GM11168 (cell line): ENCODE measurements around the gene ANKRD53.
"Not testable (repeated sequence)": the region's sequence is repeated elsewhere in the genome, so short reads cannot be mapped to it uniquely, and the experiment has no call there.

Source experiments
- in situ Hi-C: fragments of 300-500 bp; cut with MboI; formaldehyde crosslinking; loops from one replicate; pipeline ENCODE4 v1.12.0; 2022; ENCODE audit warnings: low sequenced_read_pairs; ENCODE audit not compliant: unreplicated experiment

ANKRD53 gene

DNA sequence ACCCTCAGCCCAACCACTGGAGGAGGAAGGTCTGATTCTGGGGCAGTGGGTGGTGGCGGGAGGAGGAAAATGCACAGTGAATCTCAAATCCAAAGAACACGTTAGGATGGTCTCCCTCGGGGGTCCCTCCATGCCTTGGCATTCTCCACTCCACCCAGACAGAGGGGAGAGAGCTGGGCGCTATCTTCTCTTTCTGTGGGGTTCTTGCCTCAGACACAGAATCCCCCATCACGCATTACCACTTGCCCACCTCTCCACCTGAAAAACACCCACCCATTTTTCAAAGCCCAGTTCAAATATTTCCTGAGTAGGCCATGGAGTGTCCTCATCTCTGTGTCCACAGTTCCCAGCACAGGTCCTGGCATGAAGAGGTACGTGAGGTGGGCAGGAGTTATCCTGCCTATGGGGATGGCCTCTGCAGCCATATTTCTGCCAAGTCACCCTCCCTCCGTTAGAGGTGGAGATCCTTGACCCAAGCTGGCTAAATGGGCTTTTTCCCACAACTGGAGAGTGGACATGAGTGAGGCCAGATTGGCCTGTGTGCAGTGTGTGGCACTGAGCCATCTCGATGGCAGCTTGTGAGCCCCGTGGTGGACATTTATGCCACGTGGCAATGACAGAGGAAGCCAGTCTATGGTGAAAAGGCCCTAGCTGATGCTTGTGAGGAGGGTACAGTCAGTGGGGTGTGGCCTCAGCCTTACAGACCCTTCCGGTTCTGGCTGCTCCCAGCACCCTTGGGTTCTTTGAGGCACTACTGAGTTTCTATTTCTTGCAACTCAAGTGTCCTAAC, 25.7 kb downstream of the ANKRD53 start:
- in situ Hi-C loops, result no loop called here

DNA sequence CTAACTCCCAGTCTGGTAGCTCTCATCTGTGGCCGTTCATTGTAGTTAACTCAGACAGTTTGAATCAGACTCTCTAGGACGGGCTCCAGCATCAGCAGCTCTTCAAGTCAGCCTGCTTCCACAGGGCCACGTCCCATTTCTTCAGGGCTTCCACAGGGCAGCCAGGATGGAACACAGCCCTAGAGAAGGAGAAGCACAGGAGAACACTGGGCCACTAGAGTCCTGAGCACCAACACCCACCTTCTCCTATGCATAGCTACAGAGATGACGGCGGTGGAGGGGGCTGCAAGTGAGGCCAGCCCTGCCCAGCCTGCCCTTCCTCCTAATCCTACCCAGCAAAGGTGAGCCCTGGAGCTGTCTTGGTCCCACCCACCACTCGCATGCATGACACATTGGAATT, 26.4 kb downstream of the ANKRD53 start:
- in situ Hi-C loops, result no loop called here

DNA sequence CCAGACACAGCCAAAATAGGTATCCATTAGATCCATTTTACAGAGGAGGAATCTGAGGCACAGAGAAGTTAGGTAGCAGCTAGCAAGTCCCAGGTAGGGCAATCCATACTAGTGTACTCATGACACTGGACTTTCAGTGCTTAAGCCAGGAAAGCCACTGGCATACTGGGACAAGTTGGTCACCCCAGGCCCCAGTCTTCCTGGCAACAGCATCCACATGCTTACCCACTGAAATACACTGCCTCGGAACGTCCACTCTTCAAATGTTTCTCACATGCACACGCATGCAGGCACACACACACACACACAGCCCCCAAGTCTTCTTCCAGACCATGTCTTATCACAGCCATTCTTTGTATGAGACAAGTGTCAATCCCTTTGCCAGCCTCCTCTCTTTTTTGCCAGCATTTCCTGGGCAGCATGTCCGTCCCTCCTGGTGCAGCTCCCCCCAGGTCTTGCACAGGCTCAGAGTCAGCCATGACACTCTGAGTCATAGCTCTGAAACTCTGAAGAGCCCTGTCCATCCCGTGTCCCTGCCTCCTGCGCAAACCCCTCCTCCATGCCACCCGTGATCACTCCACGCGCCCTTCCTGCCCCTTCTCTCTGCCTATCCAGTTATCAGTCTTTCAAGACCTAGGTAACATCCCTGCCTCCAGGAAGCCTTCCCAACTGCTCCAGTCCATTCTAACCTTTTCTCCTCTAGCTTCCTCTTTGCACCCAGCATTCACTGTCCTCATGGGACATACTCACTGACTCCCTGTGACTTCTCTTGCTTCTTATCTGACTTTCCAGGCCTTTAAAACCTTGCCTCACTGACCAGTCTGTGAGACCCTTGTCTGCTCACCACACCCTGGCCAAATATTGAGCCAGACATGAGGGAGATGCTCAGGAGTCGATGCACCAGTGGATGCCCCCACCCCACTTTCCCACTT, 27.1 kb downstream of the ANKRD53 start:
- in situ Hi-C loops, result no loop called here

DNA sequence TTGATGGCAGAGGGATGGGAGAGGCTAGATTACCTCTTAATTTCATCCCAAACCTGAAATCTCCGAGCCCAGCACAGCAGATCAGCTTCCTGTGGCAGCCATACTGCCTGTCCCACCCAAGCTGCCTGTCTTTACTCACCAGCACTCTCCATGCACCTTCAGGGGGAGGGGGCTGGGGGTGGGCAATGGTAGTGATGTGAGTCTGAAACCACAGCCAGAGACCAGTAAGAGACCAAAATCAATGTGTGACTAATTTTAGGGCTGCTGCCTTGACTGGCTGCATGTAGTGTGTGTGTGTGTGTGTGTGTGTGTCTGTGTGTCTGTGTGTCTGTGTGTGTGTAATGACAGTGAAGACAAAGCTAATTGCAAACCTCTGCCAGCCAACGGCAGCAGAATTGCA, 27.9 kb downstream of the ANKRD53 start:
- in situ Hi-C loops, result no loop called here

DNA sequence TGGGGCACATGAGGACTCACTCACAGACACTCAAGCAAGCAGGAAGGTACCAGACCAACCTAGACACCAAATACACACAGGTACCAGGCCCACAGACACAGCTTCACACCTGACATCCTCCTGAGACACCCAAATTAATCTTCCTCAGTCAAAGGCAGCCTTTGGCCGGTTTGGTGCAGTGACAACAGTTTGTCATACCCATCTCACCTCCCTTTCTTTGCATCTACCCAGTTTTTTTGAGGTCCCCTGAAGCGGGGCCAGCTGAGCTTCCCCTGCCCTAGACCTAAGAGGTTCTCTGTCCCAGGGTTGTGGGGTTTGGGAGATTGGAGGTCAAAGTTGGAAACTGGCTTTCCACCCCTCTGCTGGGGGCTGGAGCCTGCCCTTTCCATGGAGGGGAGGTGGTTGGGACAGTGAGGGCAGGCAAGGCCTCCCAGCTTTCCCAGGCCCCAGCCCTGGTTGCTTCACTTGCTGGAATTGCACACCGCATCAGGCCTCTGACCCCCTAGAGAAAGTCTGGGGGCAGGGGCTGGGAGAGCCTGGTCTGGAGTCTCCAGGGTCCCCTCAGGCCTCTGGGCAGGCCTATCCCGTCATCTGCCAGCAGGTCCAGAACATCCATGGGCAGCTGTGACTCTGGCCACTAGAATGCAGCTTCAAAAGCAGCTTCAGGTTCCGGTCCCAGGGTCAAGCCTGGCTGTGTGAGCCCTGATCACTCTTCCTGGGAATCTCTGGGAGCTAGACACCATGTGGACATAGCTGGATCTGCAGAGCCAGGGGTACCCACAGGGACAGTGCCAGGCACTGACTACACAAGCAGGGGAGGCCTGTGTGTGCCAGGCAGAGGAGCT, 28.7 kb downstream of the ANKRD53 start:
- in situ Hi-C loops, result no loop called here

DNA sequence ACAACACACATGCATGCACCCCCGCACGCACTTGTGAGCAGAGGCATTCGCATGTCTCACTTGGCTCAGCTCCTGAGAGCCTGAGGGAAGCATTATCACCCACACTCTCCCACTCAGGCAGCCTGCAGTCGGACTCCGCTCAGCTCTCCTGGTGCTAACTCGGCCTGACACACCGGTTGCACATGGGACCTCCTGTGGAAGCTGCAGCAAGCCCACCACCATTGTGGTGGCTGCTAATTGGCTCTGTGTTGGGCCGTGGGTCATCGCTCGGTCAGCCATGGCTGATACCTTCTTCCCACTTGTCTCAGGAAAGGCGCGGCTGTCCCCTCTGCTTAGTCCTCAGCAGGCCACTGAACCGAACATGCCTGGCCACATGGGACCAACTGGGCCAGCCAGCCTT, 29.9 kb downstream of the ANKRD53 start:
- in situ Hi-C loops, result no loop called here

DNA sequence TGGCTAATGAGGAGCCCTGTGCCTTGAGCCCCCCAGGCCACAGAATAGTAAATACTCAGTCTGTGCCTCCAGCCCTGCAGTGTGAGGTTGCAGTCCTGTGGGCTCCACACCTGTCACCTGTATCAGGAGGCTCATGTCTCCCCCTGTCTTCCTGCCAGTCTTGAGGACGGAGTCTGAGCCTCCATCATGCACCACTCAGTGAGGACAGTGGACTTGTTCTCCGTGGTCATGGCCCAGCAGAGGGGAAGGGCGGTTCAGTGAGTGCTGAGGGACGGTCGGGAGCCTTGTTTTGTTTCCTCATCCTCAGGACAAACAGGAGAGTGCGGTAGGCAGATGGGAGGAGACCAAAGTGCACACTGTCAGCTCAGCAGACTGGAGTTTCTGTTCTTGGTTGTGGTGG, 33.4 kb downstream of the ANKRD53 start:
- in situ Hi-C loops, result not testable (repeated sequence)

DNA sequence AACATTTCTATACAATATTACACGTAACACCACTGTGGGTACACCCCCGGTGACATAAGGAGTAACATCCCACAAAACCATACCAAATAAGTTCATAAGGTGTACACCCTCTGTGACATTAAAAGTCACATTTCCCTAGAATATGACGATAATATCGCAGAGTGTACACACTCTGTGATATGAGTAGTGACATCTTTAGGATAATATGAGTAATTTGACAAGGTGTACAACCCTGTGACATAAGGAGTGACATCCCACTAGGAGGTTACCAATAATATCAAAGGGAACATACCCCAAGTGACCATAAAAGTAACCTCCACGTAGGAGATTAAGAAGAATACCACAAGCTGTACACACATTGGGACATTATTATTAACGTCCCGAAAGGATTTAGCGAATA, 40.2 kb downstream of the ANKRD53 start:
- in situ Hi-C loops, result no loop called here

DNA sequence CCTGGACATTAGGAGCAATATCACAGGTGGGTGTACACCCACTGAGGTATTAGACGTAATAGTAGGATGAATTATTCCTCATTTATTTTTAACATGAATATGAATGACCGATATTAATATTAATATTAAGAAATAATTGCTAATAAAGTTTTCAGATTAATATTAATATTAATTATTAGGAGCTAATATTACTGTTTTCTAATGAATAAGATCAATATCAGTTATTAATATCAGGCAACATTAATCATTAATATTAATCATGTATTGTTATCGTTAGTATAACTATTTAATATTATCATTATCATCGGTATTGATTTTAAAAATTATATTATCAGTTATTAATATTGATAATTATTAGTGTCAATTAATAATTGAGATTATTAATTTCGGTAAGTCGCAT, 41.6 kb downstream of the ANKRD53 start:
- in situ Hi-C loops, result not testable (repeated sequence)

DNA sequence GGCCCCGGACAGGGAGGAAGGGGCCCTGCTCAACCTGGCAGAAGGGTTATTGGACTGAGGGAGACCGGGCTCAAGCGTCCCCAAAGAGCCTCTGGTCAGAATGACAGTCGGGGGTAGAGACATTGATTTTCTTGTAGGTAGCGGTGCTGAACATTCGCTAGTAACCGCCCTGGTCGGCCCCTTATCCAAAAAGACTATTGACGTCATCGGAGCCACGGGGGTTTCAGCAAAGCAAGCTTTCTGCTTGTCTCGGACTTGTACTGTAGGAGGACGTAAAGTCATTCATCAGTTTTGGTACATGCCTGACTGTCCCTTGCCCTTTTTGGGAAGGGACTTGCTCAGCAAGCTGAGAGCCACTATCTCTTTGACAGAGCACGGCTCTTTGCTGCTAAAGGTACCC, 43.0 kb downstream of the ANKRD53 start:
- in situ Hi-C loops, result not testable (repeated sequence)

DNA sequence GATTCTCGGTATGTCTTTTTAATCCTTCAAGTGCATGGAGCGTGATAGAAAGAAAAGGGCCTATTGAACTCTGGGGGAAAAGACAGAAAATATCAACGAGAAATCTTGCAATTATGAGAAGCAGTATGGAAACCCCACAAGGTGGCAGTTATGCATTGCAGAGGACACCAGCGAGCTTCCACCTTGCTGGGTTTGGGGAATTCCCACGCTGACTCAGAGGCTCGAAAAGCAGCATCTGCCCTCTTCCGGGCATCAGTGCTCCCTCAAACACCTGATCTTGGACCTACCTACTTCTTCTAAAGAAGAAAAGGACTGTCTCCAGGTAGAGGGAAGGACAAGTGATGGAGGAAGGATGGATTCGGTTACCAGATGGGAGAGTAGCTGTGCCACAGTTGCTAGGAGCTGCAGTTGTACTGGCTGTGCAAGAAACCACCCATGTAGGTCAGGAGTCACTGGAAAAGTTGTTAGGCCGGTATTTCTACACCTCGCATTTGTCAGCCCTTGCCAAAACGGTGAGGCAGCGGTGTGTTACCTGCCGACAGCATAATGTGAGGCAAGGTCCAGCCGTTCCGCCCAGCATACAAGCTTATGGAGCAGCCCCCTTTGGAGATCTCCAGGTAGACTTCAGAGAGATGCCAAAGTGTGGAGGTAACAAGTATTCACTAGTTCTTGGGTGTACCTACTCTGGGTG, 45.3 kb downstream of the ANKRD53 start:
- in situ Hi-C loops, result not testable (repeated sequence)
